ENCODE results near the gene NOXA1.

DNA sequence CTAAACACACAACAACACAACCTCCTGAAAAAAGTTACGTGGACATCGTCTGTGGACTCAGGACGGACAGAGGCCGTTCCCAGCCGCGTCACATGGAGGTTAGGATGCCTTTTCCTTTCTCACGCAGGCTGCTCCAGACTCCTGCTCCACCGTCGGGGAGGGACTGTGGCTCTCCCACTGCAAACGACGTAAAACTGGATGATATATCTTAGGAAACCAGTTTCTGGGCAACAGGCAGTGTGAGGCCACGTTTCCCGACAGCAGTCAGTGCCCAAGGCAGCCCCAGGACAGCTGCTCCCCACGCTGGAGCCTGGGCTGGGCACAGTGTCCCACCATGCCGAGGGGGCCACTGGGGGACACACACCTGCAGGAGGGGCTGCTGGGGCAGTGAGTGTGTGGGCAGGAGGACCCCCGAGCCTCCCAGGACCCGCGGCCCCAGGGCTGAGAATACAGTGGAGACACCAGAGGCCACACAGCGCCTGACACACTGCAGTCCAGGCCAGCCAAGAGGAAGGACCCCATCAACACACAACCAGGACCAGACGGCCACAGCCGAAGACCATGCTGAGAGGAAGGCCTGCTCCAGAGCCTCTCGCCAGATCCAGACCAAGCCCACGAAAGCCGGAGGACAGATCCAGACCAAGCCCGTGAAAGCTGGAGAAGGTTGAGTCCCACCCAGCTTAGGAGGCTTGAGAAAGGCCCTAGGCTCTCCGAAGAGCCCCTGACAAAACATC is 26.4 kb upstream of the NOXA1 start:
- TF ChIP-seq EZH2 (IDR thresholded peaks at IDR 0.05; ENCODE audit: borderline replicate concordance, low read depth, low read length) (no peak), SMAD4 (CRISPR knock-in tag; conservative IDR thresholded peaks at IDR 0.05) (no peak), TCF7L2 (IDR thresholded peaks at IDR 0.05; ENCODE audit: low read depth, low read length) (no peak), NCOA1 (IDR thresholded peaks at IDR 0.05; ENCODE audit: low read depth) (no peak), HMGXB4 (CRISPR knock-in tag; IDR thresholded peaks at IDR 0.05) (no peak), ZNF263 (CRISPR knock-in tag; IDR thresholded peaks at IDR 0.05; ENCODE audit: borderline replicate concordance) (no peak), FOXO4 (CRISPR knock-in tag; IDR thresholded peaks at IDR 0.05) (no peak), POLR2G (IDR thresholded peaks at IDR 0.05; ENCODE audit: low read depth, low read length) (no peak), KLF16 (IDR thresholded peaks at IDR 0.05) (no peak)
- TF ChIP-seq, protein P1, sequence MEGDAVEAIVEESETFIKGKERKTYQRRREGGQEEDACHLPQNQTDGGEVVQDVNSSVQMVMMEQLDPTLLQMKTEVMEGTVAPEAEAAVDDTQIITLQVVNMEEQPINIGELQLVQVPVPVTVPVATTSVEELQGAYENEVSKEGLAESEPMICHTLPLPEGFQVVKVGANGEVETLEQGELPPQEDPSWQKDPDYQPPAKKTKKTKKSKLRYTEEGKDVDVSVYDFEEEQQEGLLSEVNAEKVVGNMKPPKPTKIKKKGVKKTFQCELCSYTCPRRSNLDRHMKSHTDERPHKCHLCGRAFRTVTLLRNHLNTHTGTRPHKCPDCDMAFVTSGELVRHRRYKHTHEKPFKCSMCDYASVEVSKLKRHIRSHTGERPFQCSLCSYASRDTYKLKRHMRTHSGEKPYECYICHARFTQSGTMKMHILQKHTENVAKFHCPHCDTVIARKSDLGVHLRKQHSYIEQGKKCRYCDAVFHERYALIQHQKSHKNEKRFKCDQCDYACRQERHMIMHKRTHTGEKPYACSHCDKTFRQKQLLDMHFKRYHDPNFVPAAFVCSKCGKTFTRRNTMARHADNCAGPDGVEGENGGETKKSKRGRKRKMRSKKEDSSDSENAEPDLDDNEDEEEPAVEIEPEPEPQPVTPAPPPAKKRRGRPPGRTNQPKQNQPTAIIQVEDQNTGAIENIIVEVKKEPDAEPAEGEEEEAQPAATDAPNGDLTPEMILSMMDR (IDR thresholded peaks at IDR 0.05 in 2 of 3, conservative IDR thresholded peaks at IDR 0.05 in 1 of 3; ENCODE audit: insufficient read depth in 2 of 3, low read depth in 1 of 3, low read length in 3 of 3): no peak
